NCI-H345 treated with DMSO at 0.1 percent for 48 hours (cell line): ENCODE results near the gene EDN3.

Source experiments
- DNase-seq: peaks from one replicate; lab custom pipeline; 2025; ENCODE audit not compliant: unreplicated experiment; lab: John Stamatoyannopoulos, UW

Gene EDN3

GRCh38 chr20:59360934-59361333, 60.5 kb downstream of the EDN3 start:
- DNase-seq: no peak

DNA sequence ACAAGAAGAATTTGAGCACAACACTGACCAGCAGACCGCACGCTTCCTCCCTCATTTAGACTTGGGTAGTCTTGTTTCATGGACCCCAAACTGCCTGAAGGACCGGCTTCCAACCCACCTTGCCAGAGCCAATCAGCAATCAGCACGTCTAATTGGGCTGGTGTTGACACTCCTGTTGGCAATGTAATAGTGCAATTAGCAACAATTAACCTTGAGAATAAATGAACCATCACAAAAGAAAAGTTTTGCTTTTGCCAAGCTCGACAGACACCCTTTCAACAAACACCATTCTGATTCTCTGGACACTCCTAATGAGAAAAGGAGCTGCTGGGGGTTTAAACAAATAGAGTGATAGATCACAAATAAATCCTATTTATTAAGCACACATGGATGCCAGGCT, 61.0 kb downstream of the EDN3 start:
- DNase-seq: no peak

- DNase-seq: no peak
Measured at GRCh38 chr20:59363101-59363500, 62.7 kb downstream of the EDN3 start.

DNA sequence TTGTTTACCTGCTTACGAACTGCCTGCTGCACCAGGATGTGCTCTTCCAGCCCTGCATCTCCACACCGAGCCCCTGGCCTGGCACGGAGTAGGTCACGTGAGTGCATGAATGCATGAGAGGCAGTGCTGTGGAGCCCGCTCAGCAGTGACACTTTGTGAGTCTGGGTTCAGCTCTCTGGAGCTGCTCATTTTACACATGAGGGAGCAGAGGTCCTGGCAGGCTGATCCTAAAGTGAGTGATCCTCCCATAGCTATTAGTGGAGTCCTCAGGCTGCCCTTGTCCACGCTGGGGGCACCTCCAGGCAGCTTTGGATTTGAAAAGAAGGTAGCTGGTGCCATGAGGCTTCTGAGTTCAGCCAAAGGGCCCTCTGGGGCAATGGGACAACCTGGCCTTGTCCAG, 64.2 kb downstream of the EDN3 start:
- no peak for DNase-seq

DNA sequence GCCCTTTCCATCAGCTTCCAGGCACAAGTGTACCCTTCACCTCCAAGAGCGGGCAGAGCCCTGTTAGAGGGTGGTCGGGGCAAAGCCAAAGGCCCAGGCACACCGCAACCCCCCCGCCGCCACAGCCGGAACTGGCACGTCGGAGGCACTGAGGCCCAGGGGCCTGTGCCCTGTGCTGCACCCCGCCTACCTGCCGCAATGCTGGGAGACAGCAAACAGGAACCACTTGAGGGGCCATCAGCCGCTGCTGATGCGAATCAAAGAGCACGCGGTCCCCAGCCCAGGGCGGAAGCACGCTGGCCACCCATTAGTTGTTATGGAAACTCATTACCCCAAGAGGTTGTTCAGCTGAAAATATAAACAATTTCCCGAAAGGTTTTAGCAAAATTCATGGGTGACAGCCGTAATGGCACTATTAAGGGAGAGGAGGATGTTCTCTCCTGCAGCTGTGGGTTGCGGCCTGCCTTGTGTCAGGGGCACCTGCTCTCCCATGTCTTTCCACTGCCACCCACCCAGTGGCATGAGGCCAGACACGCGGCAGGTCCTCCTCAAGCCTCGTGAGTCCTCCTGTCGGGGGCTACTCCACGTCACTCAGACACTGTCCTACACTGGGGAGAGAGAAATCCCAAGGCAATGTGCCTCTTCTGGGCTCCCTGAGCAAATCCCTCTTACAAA, 65.3 kb downstream of the EDN3 start:
- no peak for DNase-seq

DNA sequence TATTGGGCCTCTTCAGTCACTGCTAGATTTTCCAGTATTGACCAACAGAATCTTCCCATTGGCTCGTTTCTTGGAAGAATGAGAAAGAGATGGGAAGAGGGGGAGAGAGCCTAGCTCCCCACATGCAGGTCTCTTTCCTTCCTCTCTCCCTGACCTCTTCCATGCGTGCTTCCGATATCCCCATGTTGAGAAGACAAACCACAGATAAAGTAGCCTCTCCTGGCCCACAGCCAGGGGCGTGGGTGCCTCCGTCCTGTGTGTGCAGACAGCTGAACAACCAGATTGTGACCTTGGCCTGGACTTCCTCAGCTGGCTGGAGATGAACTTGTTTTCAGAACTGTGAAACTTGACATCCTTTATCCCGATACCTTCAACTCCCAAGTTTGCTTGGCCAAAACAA, 71.0 kb downstream of the EDN3 start:
- DNase-seq: no peak

DNA sequence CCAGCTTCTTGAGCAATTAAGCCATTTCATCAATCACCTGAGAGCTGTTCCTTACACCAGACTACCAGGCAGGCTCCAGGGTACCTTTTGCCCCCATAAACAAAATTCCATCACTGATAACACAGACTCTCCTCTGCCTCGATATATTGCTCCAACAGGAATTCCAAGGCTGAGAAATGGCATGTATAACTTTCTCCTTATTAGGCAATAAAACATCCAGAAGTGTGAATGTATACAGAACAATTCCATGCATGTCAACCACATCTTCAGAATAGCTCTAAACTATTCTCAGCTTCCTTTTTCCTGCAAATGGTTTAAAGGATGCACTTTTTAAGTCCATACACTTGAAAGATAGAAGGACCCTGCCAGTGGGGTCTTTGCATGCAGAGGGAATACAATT, 73.8 kb downstream of the EDN3 start:
- no peak for DNase-seq

- no peak for DNase-seq
Measured at GRCh38 chr20:59375541-59375940, 75.1 kb downstream of the EDN3 start.
